CD4-positive, alpha-beta T cell treated with Interleukin-15 for 4 hours (primary cell): ENCODE measurements around the gene PGAP6.
"Not testable (repeated sequence)": the region's sequence is repeated elsewhere in the genome, so short reads cannot be mapped to it uniquely, and the experiment has no call there.

Source experiments
- DNase-seq: peaks from one replicate; pipeline ENCODE4 v3.0.0-alpha.2; 2020; ENCODE audit warnings: low spot score

Gene PGAP6

GRCh38 chr16:400061-400591, 18.3 kb upstream of the PGAP6 start:
- no peak for DNase-seq

DNA sequence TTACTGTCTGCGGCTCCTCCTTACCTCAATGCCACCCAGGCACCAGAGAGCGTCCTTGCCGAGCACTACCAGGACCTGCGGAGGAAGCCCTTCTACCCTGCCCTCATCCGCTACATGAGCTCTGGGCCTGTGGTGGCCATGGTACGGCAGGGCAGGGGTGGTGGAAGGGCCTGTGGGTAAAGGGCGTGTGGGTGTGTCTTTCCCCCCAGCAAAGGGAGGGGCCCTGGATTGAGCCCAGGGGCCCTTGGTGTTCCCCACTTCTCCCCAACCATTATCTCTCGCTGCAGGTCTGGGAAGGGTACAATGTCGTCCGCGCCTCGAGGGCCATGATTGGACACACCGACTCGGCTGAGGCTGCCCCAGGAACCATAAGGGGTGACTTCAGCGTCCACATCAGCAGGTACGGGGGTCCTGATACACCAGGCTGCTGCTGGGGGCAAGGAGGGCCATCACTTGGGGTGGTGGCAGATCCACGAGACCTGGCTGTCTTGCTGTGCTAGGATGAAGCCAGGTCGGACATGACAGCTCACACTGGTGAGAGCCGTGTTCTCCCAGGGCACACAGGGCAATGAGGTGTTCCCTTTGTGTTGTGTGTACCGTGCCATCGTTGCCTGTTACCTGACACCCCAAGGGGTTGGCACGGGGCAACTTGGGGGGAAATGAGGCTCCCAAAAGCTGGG, 17.7 kb upstream of the PGAP6 start:
- no peak for DNase-seq

GRCh38 chr16:398561-399339, 17.0 kb upstream of the PGAP6 start:
- DNase-seq, result no peak

DNA sequence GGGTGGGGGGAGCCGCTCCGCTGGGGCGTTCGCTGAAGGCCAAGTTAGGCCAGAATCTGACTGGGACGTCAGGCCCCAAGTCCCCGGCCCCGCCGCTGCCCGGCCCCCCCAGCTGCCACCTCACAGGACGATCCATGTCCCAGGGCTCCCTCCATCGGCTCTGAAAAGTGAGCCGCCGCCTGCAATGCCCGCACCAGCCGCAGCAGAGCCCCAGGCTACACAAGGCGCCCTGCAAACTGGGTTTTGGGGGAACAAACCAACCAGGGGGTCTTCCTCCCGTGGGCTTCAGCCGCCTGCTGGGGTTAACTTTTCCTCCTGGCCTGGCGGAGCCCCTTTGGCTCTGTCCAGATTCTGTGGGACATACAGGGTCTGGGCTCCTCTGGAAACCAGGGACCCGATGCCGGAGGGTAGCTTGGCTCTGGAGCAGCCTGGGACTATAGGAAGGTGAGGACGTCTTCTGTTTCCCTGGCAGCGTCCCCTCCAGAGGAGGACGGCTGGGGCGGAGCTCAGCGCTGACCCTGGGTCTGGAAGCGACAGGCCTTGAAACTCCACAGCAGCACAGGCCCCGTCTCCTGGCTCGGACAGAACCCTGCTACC, 16.1 kb upstream of the PGAP6 start:
- DNase-seq, result no peak

DNA sequence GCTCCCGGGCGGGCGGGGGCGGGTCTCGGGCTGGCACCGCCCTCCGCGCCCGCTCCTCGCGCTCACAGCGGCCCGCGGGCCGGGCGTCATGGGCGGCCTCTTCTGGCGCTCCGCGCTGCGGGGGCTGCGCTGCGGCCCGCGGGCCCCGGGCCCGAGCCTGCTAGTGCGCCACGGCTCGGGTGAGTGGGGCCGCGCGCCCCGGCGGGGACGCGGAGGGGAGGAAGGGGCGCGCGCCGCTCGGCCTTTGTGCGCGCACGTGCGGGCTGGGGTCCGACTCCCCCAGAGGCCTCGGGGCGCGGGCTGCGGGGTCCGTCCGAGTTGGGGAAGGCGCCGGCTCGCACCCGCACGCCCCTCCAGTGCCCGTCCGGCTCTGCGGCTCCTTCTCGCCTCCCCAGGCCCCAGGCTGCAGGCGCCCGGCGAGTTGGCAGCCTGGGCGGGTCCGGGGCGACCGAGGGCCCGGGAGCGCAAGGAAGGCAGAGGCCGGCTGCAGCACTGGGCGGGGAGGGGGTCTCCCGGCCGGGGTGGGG, 15.4 kb upstream of the PGAP6 start, which contains the start of gene NME4:
Gene NME4, plus strand, starts transcription at position 65 of the 527 bp plus-strand sequence. Its CDS starts 24 bp downstream, at position 89.
- DNase-seq, result no peak

- no peak for DNase-seq
These were observed 14.8 kb upstream of the PGAP6 start for GRCh38 chr16:396605-397004.

GRCh38 chr16:396199-396598, 14.4 kb upstream of the PGAP6 start:
- no peak for DNase-seq

DNA sequence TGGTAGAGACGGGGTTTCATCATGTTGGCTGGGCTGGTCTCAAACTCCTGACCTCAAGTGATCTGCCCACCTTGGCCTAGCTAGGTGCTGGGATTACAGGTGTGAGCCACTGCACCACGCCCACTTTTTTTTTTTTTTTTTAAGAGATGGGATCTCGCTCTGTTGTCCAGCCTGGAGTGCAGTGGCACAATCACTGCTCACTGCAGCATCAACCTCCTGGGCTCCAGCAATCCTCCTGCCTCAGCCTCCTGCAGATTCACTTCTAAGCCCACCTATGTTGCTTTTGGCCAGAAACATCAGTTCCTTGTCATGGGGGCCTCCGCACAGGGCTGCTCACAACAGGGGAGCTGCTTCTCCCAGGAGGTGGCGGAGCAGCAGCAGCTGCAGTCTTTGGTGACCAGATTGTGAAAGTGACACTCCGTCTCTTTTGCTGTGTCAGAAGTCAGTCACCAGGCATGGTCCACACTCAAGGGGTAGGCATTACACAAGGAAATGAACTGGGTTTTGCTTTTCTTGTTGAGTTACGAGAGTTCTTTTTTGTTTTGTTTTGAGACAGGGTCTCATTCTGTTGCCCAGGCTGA, 10.8 kb upstream of the PGAP6 start:
- no peak for DNase-seq

- peak; percentile 85 for DNase-seq
These were observed 10.1 kb upstream of the PGAP6 start for GRCh38 chr16:391885-392335.

DNA sequence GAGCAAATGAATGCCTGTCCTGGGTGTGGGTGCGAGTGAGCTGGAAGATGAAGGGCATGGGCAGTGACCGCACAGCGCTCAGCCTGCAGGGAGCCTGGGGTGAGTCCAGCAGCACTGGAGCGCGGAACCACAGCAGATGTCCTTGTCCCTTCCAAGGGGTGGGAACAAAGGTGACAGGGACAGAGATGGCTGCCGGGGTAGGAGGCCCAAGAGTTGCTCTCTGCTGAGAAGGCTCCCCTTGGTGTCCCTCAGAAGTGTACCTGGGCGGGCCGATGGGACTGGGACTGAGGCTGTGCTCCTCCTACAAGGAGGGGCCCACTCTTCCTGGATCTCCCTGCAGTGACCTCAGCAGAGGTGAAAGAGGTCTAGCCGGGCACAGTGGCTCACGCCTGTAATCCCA, 7.6 kb upstream of the PGAP6 start:
- no peak for DNase-seq

DNA sequence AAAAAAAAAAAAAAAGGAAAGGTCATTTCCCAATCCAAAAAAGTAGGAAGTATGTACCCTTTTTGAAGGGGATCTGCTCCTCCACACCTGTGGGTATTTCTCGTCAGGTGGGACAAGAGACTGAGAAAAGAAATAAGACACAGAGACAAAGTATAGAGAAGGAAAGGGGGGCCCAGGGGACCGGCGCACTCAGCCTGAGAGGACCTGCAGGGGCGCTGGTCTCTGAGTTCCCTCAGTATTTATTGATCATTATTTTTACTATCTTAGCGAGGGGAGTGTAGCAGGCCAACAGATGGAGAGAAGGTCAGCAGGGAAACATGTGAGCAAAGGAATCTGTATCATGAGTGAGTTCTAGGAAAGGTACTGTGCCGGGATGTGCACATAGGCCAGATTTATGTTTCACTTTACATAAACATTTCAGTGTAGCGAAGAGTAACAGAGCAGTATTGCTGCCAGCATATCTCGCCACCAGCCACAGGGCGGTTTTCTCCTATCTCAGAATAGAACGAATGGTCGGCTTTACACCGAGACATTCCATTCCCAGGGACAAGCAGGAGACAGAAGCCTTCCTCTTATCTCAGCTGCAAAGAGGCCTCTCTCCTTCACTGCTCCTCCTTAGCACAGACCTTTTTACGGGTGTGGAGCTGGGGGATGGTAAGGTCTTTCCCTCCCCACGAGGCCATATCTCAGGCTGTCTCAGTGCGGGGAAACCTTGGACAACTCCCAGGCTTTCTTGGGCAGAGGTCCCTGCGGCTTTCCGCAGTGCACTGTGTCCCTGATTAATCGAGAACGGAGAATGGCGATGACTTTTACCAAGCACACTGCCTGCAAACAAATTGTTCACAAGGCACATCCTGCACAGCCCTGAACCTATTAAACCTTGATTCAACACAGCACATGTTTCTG, 6.2 kb upstream of the PGAP6 start:
- not testable (repeated sequence) for DNase-seq

GRCh38 chr16:386641-387156, 4.9 kb upstream of the PGAP6 start:
- DNase-seq, result no peak

DNA sequence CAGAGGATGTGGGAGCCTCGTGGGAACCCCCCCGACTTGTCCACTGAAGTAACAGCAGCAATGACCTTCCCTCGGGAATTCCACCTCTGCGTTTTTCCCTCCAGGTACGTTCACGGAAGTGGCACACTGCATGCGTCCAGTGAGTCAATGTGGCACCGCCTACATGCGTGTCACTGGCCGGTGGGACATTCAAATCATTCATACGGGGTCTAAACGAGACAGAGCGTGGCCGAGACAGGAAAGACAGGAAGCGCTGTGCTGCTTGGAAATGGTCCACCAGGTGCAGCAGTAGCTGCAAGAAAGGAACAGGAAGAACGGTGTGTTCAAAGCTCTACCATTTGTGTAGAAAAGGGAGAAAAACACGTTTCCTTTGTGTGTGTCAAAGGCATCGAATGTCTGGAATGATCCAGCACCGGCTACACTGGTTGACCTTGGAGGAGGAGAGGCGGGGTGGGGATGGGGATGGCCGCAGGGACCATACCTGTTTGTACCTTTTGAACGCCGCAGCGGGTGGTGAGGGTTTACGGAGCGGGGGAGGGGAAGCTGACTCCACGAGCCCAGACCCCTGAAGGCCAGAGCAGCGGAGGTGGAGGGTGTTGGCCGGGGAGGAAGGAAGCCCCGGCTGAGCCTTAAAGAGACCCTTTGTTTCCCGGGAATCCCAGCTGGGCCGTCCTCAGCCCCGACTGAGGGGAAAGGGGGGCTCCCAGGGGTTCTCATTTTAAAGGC, 1.7 kb upstream of the PGAP6 start:
- DNase-seq, result peak; percentile 28

DNA sequence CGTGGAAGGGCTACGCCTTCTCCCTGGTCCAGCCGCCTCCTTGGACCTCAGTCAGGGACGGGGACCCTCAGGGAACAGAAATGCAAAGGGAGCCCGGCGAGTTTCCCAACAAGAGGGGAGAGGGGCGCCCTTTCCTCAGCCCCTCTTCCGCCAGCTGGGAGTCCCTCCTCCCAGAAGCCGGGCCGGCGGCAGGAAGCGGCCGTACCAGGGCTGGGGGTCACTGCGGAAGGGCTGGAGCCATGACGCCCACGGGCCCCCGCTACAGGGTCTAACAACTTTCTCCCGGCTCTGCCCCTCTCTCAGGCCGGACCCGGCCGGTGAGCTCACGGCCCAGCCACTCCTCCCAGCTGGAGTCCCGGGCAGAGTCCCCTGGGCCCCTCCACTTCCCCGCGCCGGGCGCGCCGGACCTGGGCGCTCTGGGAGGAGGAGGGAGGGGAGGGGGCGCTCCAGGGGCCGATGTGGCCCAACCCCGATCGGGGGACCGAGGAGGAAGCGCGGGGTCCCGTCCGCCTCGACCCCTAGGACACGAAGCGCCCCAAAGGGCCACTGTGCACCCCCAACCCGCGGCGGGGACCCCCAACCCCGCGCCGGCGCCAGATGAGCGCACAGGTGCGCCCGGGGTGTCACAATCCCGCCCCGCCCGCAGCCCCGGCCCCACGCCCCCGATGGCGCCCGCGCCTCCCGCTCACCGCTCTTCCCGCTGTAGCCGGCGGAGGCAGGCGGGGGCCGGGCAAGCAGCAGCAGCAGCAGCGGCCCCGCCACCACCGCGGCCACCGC, 578 bp downstream of the PGAP6 start:
- no peak for DNase-seq

DNA sequence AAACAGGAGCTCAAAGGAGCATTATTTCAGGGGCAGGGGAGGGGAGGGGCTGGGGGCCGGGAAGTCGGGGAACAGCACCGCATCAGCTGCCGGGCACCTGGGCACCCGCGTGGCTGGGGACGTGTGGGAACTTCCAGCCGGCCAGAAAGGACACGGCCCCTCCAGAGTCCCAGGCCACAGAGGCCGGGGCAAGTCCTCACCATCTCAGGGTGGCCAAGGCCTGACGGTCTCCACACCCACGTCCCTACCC, 1.1 kb downstream of the PGAP6 start:
- no peak for DNase-seq

- peak; percentile 22 for DNase-seq
These were observed 1.6 kb downstream of the PGAP6 start for GRCh38 chr16:379961-380761.

DNA sequence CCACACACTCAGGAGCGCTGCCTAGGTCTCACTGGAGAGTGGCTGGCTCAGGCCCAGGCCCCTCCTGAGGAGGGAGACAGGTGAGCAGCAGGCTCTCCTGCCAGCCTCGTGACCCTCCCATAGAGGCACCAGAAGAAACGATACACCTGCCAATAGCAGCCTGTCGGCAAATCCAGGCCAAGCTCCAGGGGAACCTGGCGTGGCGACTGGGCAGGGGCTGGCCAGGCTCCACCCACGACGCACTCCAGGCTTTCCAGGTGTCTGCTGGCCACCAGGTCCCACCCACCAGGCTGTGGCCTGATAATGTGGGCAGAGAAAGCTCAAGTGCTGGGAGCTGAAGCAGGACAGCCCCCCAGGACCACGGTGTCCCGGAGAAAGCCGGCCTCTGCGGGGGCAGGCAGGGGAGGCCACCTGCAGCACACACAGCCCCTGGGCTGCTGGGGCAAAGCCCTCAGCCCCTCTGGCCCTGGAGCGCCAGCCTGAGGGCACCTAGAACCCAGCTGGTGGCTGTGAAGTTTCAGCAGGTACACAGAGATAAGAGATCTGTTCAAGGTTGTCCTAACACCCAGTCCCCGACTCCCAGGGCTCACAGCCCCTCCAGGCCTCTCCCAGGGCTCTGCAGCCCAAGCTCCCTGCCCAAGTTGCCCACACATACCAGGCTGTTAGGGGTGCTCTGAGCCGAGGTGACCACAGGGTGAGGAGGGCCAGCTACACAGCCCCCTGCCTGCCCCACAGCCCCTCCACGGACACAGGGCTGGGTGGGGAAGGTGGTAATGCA, 2.4 kb downstream of the PGAP6 start:
- DNase-seq, result no peak

DNA sequence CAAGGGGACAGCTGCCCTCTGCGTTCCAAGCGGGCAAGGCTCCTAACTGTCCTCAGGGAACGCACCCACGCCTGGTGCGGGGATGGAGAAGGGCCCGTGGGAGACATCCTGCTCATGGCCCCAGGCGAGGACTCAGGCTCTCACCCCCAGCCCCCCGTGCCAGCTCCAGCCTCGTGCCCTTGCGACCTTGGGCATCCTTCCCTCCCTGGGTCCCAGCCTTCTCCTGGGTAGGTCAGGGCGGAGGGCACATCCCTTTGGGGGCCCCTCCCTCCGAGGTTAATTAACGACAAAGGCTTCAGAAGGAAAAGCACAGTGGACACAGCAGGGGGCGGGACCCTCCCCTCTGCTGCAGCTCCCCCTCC, 3.0 kb downstream of the PGAP6 start:
- no peak for DNase-seq
